NCI-H69 (cell line): ENCODE data around the gene CLTCL1.
A peak's percentile ranks its signal among the peaks of the same experiment; 100 is the strongest.
"Not testable (repeated sequence)": the region's sequence is repeated elsewhere in the genome, so short reads cannot be mapped to it uniquely, and the experiment has no call there.

Experiments
- DNase-seq: peaks from one replicate; lab custom pipeline; 2025; lab: John Stamatoyannopoulos, UW

The CLTCL1 gene

GRCh38 chr22:19175602-19176174, 115.8 kb downstream of the CLTCL1 start:
- no peak for DNase-seq

- no peak for DNase-seq
These were observed 116.4 kb downstream of the CLTCL1 start for GRCh38 chr22:19175026-19175601.

DNA sequence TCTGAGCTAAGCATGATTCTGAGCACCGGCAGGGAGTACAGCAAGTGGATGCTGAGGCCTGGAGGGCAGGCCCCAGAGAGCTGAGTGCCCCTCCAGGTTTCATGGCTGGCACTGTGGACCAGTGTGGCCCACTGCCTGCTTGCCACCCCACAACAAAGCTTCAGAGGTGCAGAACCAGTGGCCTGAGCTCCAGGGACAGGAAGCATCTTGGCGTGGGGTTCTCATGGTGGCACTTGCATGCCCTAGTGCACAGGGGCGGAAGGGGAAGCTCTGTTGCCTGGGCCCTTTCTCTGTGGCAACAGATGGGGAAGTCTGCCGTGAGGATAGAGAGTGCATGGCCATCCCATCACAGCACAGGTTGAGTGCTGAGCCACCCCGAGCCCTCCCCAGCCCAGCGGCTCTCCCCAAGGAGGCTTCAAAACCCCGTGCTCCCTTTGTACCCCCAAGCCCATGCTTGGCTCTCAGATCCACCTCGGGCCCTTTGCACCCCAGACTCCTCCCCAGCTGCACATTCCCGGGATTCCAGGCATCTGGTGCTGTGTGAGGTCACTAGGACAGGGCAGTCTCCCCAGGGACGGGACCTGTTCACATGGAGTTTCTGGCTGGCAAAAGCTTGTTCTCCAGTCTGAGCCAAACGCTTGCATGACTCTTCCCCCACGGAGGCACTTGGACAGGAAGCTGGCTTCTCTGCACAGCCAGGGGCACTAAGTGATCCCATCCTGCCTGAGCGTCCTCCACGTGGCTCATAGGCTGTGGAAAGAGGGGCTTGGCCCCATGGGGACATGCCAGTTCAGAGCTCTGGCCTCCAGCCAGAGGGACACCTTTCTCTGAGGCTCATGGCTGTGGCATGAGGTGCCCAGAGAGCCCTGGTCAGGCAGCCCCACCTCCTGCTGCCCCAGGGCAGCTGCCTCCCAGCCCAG, 117.2 kb downstream of the CLTCL1 start:
- DNase-seq, result no peak

DNA sequence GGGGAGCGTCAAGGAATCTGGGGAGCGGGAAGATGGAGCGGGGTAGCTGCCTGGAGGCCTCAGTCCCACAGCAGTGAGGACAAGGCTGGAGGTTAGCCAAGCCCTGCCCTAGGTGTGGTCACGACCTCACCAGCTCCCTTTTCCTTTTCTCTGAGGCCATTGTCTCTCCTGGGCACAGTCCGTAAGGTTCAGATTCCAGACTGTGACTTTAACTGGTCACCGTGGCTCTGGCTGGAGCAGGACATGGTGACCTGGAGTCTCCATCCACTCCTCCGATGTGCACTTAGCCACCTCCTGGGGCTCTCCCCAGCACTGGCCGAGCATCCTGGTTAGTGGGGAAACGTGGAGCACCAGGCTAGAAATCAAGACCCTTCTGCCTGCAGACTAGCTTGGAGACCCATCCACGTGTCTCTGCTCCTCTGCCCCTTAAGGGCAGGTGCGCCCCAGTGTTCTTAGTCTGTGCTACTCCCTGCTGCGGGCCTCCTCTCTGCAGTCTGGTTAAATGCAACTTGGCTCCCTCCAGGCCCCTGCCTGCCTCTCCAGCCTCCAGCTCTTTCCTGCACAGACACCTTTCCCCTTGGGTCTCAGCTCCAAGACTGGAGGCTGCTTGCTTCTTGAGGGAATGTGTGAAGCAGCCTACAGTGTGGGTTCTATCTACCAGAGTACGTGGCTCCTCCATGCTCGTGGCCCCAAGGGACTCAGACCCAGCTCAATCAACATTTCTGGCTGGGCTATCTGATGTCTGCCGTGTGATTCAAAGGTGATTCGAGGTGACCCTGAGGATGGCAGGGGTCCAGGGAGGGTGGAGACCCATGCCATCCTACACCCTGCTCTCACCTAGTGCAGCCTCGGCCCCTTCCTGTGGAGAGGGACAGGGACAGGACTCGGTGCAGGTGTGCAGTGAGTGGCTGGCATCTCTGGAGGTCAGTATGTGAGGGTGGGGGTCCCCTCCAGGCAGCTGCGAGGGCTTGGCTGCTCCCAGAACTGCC, 118.2 kb downstream of the CLTCL1 start:
- DNase-seq, result no peak

GRCh38 chr22:19172213-19173046, 119.1 kb downstream of the CLTCL1 start:
- no peak for DNase-seq

- no peak for DNase-seq
These were observed 121.6 kb downstream of the CLTCL1 start for GRCh38 chr22:19169947-19170318.

DNA sequence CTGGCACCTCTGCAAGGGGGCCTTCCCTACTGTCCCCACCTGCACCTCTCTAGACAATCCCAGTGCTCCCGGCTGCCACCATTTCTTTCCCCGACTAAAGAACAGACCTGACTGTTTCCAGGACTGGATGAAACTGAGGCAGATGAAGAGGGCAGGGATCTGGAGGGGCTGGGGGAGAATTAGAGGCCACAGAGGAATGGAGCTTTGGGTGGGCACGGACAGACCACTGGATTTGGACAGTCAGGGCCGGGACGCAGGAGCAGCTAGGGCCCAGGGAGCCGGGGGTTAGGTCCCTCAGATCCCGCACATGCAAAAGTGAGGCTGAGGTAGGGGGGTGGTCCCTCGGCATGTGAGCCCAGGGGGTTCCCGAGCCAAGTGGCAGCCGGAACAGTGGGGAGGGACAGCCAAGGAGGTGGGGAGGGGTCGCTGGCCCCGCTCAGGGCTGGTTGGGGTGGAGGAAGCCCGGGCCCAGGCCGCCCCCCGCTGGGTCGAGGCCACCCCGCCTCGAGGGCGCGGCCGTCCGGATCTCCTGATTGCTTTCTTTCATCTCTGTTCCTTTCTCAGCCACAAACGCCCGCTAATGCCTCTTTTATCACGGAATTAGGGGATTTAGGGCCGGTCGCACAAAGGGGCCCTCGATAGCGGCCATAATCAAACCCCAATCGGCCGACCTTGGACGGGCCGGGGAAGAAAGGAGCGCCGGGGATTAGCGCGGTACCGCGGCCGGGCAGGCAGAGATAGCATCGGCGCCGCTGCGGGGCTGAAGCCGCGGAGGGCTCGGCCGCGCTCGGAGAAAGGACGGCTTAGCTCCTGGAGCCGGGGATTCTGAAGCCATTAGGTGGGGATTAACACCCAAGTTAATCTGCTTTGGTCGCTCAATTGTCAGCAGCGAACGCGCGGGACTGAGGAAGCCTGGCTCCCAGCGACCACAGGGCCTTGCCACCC, 122.2 kb downstream of the CLTCL1 start:
- no peak for DNase-seq

DNA sequence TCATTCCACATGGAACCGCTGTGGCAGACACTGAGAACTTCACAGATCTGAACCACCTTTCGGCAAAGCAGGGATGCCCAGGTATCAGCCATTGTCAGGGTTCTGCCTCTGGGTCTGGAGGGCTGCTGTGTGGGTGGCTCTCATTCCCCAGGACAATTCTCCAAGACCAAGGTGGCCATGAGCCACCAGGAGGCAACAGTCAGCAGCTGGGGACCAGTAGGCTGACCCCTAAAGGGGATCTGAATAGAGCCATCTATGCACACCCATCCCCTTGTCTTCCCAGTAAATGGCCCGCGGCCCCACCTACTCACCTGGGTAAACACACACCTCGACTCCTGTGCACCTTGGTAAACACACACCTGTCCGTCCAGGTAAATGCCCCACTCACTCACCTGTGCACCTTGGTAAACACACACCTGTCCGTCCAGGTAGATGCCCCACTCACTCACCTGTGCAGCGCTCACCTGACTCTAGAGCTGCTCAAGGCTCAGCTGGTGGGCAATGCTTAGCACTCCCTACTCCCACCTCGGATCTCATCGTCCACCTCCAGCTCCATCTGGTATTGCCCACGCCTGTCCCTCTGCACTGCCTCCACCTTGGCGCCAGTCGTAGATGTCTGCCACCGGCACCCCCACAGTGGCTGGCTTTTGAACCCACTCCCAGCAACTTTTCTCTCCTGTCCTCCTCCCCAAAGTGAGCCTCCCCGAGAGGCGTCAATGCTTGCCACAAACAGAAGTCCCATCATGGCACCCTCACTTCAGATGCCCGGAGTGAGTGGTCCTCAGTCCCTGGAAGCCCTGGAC, 123.2 kb downstream of the CLTCL1 start:
- DNase-seq, result peak; percentile 76

- no peak for DNase-seq
These were observed 124.2 kb downstream of the CLTCL1 start for GRCh38 chr22:19167106-19167869.

GRCh38 chr22:19166421-19166820, 125.1 kb downstream of the CLTCL1 start:
- DNase-seq, result no peak

GRCh38 chr22:19164425-19164824, 127.1 kb downstream of the CLTCL1 start:
- no peak for DNase-seq

GRCh38 chr22:19158649-19159048, 132.9 kb downstream of the CLTCL1 start:
- DNase-seq, result not testable (repeated sequence)

GRCh38 chr22:19156109-19156508, 135.4 kb downstream of the CLTCL1 start:
- DNase-seq, result not testable (repeated sequence)

- no peak for DNase-seq
These were observed 138.3 kb downstream of the CLTCL1 start for GRCh38 chr22:19152942-19153883.

- no peak for DNase-seq
These were observed 140.0 kb downstream of the CLTCL1 start for GRCh38 chr22:19151329-19152191.
